Measurements from ENCODE around the gene IFITM5.
"Not testable (repeated sequence)": the region's sequence is repeated elsewhere in the genome, so short reads cannot be mapped to it uniquely, and the experiment has no call there.

IFITM5 gene

GRCh38 chr11:327581-327923, 28.2 kb upstream of the IFITM5 start:
- DNase-seq: no peak

- peak; percentile 84 for DNase-seq
Measured at GRCh38 chr11:326842-327580, 27.7 kb upstream of the IFITM5 start.

- DNase-seq: no peak
Measured at GRCh38 chr11:326592-326841, 27.2 kb upstream of the IFITM5 start.

GRCh38 chr11:325796-326591, 26.7 kb upstream of the IFITM5 start:
- DNase-seq: no peak

GRCh38 chr11:324593-325517, 25.5 kb upstream of the IFITM5 start:
- not testable (repeated sequence) for DNase-seq

- no peak for DNase-seq
Measured at GRCh38 chr11:324156-324555, 24.8 kb upstream of the IFITM5 start.

- DNase-seq: not testable (repeated sequence)
Measured at GRCh38 chr11:319888-320273, 20.6 kb upstream of the IFITM5 start.

- not testable (repeated sequence) for DNase-seq
Measured at GRCh38 chr11:319121-319887, 20.0 kb upstream of the IFITM5 start.

GRCh38 chr11:318405-319120, 19.2 kb upstream of the IFITM5 start:
- not testable (repeated sequence) for DNase-seq

- not testable (repeated sequence) for DNase-seq
Measured at GRCh38 chr11:317668-318404, 18.5 kb upstream of the IFITM5 start.

GRCh38 chr11:316891-317301, 17.6 kb upstream of the IFITM5 start:
- peak; percentile 54 for DNase-seq

GRCh38 chr11:316031-316701, 16.8 kb upstream of the IFITM5 start:
- DNase-seq: peak; percentile 63

- DNase-seq: no peak
Measured at GRCh38 chr11:315516-315994, 16.2 kb upstream of the IFITM5 start.

- DNase-seq: no peak
Measured at GRCh38 chr11:315051-315481, 15.7 kb upstream of the IFITM5 start.

GRCh38 chr11:314554-314875, 15.2 kb upstream of the IFITM5 start:
- DNase-seq: not testable (repeated sequence)

GRCh38 chr11:313787-314553, 14.6 kb upstream of the IFITM5 start, which contains the start of gene IFITM1:
IFITM1 (plus strand) TSS chr11:314040; CDS start chr11:314171, 131 bp downstream.
- DNase-seq: peak; percentile 75

- DNase-seq: no peak
Measured at GRCh38 chr11:313304-313786, 14.0 kb upstream of the IFITM5 start.

- DNase-seq: peak; percentile 44
Measured at GRCh38 chr11:312092-312816, 12.9 kb upstream of the IFITM5 start.
